Mesothelial cell of epicardium (in vitro differentiated cells): ENCODE results near the gene DNAJC18. TPM values are rescaled to one million over a fixed set of nuclear protein-coding genes. Genes with fewer than 3 reads are reported as not detected.
"Not testable (repeated sequence)": the region's sequence is repeated elsewhere in the genome, so short reads cannot be mapped to it uniquely, and the experiment has no call there.

ENCODE experiments used
- DNase-seq, 2 experiments: peaks; one replicate each; pipeline ENCODE4 v3.0.0; 2021; ENCODE audit warnings: low spot score in 2 of 2; ENCODE audit not compliant: unreplicated experiment in 2 of 2
- H3K27ac Mint-ChIP-seq: 2 replicates; pipeline ENCODE4 v1.8.0; 2021; ENCODE audit warnings: mixed read lengths
- H3K27me3 Mint-ChIP-seq: 2 replicates; pipeline ENCODE4 v1.8.0; 2021; ENCODE audit warnings: low read depth, mixed read lengths
- H3K36me3 Mint-ChIP-seq: 2 replicates; pipeline ENCODE4 v1.8.0; 2021; ENCODE audit warnings: mixed read lengths
- H3K4me1 Mint-ChIP-seq: 2 replicates; pipeline ENCODE4 v1.8.0; 2021; ENCODE audit warnings: mixed read lengths
- H3K4me3 Mint-ChIP-seq: 2 replicates; pipeline ENCODE4 v1.8.0; 2021; ENCODE audit warnings: mild to moderate bottlenecking, moderate library complexity, mixed read lengths
- H3K9me3 Mint-ChIP-seq: 2 replicates; pipeline ENCODE4 v1.8.0; 2021; ENCODE audit warnings: mixed read lengths
- total RNA-seq: library from RNA; stranded (reverse); gene quantifications from 3 replicates; pipeline ENCODE4 v1.2.1, GENCODE V29; 2021
- TF ChIP-seq, protein P1 (sequence below): fragments of 200-600 bp; sonication (generic); IDR thresholded peaks from one replicate; pipeline ENCODE4 v1.5.0; 2021; ENCODE audit warnings: antibody characterized with exemption; ENCODE audit not compliant: unreplicated experiment

The DNAJC18 gene
- total RNA-seq, result 24.9 to 28.9 TPM (median 25.2 TPM) in 3 replicates

DNA sequence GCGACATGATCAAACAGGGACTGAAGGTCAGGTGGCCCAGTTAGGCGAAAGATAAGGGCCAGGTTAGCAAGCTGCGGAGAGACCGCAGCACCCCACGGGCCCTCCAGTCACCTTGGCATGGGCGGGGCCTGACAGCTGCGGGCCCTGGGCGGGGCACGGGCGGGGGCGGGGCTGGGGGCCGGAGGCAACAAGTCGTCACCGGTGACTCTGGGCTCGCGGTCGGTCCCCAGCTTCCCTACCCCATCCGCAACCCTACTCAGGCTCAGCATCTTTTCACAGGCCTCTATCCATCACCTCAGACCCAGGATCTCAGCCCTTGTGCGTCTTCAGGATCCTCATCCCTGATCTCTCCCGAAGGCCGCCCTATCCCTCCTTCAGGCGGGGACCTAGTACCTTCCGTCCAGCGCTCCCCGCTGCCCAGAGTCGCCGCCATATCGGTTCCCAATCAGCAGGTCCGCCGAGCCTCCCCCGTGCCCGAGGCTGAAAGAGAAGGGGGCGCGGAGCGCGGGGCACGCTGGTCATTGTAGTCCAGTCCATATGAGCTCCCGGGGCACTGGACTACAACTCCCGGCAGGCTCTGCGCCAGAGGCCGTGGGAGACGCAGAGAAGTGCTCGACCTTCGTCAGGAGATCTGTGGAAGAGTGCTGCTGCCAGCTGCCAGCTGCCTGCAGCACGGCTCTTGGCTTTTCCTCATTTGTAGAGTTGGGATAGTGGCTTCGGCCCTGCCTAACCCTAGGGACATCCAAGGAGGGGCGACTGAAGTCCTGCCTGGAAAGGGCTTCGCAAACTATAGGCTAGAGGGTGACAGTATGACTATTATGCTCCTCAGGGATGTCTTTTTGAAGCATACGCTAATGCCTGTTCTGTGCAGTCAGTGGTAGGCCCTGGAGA lies at the start of gene DNAJC18:
Gene DNAJC18, minus strand, starts transcription at position 513 of the 891 bp plus-strand sequence. Its CDS starts 80 bp downstream, at position 433.
- Mint-ChIP-seq H3K36me3 (peaks cover 9% of the 10 kb centered on the region), H3K9me3 (no peaks in the 10 kb centered on the region), H3K4me1 (peaks cover 15% of the 10 kb centered on the region), H3K27ac (peak within 1 kb of the TSS; percentile 95), H3K4me3 (peak within 1 kb of the TSS; percentile 99), H3K27me3 (no peaks in the 10 kb centered on the region)
- TF ChIP-seq, protein P1, sequence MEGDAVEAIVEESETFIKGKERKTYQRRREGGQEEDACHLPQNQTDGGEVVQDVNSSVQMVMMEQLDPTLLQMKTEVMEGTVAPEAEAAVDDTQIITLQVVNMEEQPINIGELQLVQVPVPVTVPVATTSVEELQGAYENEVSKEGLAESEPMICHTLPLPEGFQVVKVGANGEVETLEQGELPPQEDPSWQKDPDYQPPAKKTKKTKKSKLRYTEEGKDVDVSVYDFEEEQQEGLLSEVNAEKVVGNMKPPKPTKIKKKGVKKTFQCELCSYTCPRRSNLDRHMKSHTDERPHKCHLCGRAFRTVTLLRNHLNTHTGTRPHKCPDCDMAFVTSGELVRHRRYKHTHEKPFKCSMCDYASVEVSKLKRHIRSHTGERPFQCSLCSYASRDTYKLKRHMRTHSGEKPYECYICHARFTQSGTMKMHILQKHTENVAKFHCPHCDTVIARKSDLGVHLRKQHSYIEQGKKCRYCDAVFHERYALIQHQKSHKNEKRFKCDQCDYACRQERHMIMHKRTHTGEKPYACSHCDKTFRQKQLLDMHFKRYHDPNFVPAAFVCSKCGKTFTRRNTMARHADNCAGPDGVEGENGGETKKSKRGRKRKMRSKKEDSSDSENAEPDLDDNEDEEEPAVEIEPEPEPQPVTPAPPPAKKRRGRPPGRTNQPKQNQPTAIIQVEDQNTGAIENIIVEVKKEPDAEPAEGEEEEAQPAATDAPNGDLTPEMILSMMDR, result no peak
- peak; percentile 85 to 90 for DNase-seq

DNA sequence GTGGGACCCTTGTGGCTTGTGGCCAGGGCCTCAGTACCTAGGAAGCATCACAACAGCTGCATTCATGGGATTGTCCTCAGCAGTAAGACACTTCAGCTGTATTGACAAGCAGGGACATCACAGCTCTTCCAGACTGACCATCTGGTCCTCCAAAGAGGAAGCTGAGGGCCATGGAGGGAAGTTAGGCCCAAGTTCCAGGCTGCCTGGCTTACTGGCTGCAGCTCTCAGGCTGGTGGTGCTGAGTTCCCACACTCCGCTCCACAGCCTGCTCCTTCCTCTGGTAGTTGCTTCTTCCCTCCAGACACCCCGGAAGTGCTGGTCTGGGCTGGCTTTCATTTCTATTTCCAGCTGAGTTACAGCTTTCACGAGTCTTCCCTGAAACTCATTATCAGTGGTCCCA lies 48.9 kb upstream of the DNAJC18 start:
- H3K27ac Mint-ChIP-seq, result no peak overlapping the region
- no peak for DNase-seq
- peaks cover 16% of the 10 kb centered on the region for H3K4me1 Mint-ChIP-seq
- TF ChIP-seq, protein P1, result no peak
- H3K36me3 Mint-ChIP-seq, result no peaks in the 10 kb centered on the region
- H3K4me3 Mint-ChIP-seq, result no peak overlapping the region
- no peaks in the 10 kb centered on the region for H3K9me3 Mint-ChIP-seq
- H3K27me3 Mint-ChIP-seq, result no peaks in the 10 kb centered on the region

DNA sequence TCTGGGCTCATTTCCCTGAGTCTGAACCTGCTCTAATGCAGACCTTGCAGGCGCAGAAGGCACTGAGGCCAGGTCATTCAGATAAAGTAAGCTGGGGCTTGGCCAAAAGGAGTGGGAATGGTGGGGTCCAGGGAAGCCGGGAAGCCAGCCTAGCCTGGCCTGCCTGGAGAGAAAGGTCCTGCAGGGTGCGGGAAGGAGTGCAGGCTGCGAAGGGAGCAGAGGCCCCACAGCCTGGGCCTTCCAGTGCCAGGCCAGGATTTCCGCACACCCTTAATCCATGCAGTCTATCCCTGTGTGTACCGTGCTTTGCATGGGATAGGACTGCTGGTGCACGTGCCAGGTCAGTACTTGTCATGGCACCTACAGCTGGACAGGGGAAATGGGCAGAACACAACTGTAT lies 46.9 kb upstream of the DNAJC18 start:
- TF ChIP-seq, protein P1, result no peak
- Mint-ChIP-seq H3K4me1 (peaks cover 22% of the 10 kb centered on the region), H3K27ac (peak overlapping the region; percentile 9), H3K9me3 (no peaks in the 10 kb centered on the region), H3K27me3 (no peaks in the 10 kb centered on the region), H3K36me3 (no peaks in the 10 kb centered on the region), H3K4me3 (no peak overlapping the region)
- no peak for DNase-seq

DNA sequence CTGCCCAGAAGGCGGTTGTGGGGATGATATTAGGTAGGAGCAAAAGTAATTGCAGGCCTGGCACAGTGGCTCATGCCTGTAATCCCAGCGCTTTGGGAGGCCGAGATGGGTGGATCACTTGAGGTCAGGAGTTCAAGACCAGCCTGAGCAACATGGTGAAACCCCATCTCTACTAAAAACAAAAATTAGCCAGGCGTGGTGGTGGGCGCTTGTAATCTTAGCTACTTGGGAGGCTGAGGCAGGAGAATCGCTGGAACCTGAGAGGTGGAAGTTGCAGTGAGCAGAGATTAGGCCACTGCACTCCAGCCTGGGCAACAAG lies 43.5 kb upstream of the DNAJC18 start:
- not testable (repeated sequence) for H3K9me3 Mint-ChIP-seq, DNase-seq, H3K36me3 Mint-ChIP-seq, H3K27me3 Mint-ChIP-seq
- H3K4me3 Mint-ChIP-seq, result peak overlapping the region; percentile 27
- peaks cover 33% of the 10 kb centered on the region for H3K4me1 Mint-ChIP-seq
- H3K27ac Mint-ChIP-seq, result peak overlapping the region; percentile 94

DNA sequence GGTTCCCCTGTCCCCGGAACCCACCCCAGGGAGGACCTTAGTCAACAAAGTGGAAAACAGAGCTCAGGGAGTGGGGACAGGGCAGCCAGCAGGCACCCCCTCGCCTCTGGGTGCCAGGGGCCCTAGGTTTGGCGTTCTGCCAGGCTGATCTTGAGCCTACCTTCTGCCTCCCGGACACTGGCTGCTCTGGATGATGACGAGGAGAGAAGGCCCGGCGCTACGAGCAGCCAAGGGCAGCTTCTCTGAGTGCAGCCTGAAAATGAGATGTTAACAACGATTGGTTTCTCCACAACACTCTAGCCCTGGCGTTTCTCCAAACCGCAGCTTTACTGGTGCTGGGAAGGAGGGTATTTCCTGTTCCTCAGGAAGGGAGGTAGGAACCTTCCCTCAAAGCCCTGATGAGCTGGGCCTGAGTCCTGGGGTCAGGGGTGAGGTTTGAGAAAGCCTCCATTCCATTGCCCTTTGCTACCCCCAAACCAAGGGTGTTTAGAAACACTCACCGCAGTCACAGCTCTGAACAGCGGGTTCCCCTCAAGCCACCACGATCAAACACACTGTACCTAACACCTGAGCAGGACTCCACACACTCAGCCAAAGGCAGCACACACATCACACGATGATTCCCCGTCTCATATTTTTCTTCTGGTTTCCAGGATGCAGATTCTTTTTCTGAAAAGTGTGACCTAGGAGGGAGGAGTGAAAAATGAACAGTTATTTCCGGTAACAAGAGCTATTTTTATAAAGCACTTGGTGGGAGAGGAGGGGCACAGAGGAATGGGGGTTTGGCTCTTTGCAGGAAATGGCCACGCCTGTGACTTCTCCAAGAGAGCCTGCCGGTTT lies 42.9 kb upstream of the DNAJC18 start, which contains the start of gene STING1:
Gene STING1, minus strand, starts transcription at position 709 of the 840 bp plus-strand sequence. CDS start 1,054 bp downstream, outside the sequence.
- H3K4me1 Mint-ChIP-seq, result peaks cover 33% of the 10 kb centered on the region
- H3K27ac Mint-ChIP-seq, result peak within 1 kb of the TSS; percentile 94
- peak; percentile 57 to 72 for DNase-seq
- TF ChIP-seq, protein P1, result no peak
- no peaks in the 10 kb centered on the region for H3K27me3 Mint-ChIP-seq
- no peaks in the 10 kb centered on the region for H3K36me3 Mint-ChIP-seq
- peak within 1 kb of the TSS; percentile 27 for H3K4me3 Mint-ChIP-seq
- H3K9me3 Mint-ChIP-seq, result no peaks in the 10 kb centered on the region

GRCh38 chr5:139481580-139482049 lies 42.3 kb upstream of the DNAJC18 start:
- no peak for DNase-seq
- Mint-ChIP-seq H3K27me3 (no peaks in the 10 kb centered on the region), H3K27ac (peak overlapping the region; percentile 94), H3K4me1 (peaks cover 33% of the 10 kb centered on the region), H3K9me3 (no peaks in the 10 kb centered on the region), H3K4me3 (peak overlapping the region; percentile 27), H3K36me3 (no peaks in the 10 kb centered on the region)
- TF ChIP-seq, protein P1, result no peak
